Pancreas (tissue), 10 donors: ENCODE data around the gene ISCA2. TPM values are rescaled to one million over a fixed set of nuclear protein-coding genes. Genes with fewer than 3 reads are reported as not detected.

Experiments
- ATAC-seq, 4 donors: fragments of 200-7000 bp; cut with Tn5 transposase; one replicate each; pipeline versions ENCODE4 v1.8.0 to v1.9.1; 2020; ENCODE audit warnings: mild to moderate bottlenecking in 4 of 4, moderate library complexity in 4 of 4
- DNase-seq, 6 donors: peaks; one replicate each; pipeline ENCODE4 v3.0.0-alpha.2; 2020
- FAIRE-seq: peaks from 2 replicates; lab custom pipeline; 2012; peaks lifted over from hg19 to GRCh38; lab: Jason Lieb, UNC
- H3K27ac ChIP-seq, 4 donors: fragments of 200-600 bp; sonication (generic); 1 replicate in 3 of 4; 2 replicates in 1 of 4; pipeline versions ENCODE4 v1.5.0 to v1.8.0; 2020
- H3K27me3 ChIP-seq, 4 donors: fragments of 200-600 bp; one replicate each; pipeline ENCODE4 v1.8.0; 2021
- H3K36me3 ChIP-seq, 3 donors: fragments of 200-600 bp; sonication (generic) in 1 of 3; one replicate each; pipeline versions ENCODE4 v1.5.0 to v1.8.0; 2020 to 2021
- H3K4me1 ChIP-seq, 3 donors: fragments of 200-600 bp; one replicate each; pipeline ENCODE4 v1.8.0; 2021
- H3K4me3 ChIP-seq, 4 donors: fragments of 200-600 bp; sonication (generic) in 2 of 4; one replicate each; pipeline versions ENCODE4 v1.5.0 to v1.8.0; 2020 to 2021
- H3K9me3 ChIP-seq, 4 donors: fragments of 200-600 bp; one replicate each; pipeline ENCODE4 v1.8.0; 2021
- CTCF ChIP-seq, 4 donors: fragments of 200-600 bp; sonication (generic) in 3 of 4; IDR thresholded peaks; one replicate each; pipeline versions ENCODE4 v1.5.0 to v1.8.0; 2021; ENCODE audit warnings: antibody characterized with exemption in 4 of 4
- WGBS, 2 donors: extraction: QIAGEN DNeasy Blood & Tissue Kit; methylation state at CpG; one replicate each; pipeline ENCODE4 v1.1.7; 2013; 5-methylcytosine and 5-hydroxymethylcytosine counted together
- intact Hi-C, 3 donors: fragments of 100-400 bp; cut with DNase I; formaldehyde crosslinking; loops; one replicate each; pipeline versions ENCODE4 v1.11.1 to v1.14.2; 2022
- polyA plus RNA-seq, 2 donors: library from polyadenylated mRNA; stranded (reverse); fragments of 200-250 nt; gene quantifications; one replicate each; pipeline ENCODE4 v1.2.3, GENCODE V29; 2013
- total RNA-seq, 6 donors: library from RNA; stranded (reverse); fragmentation: NEBNext Ultra II Directional in 4 of 6; extraction: Animal tissue kit (Norgen Biotek cat#: 25700) in 4 of 6; gene quantifications; one replicate each; pipeline versions ENCODE4 v1.2.1 to v1.2.4, GENCODE V29; 2021 to 2023
- donor health status: healthy with polysubstance abuse.
- donor health status: DM: no; HTN: no; CAD: no; lungs with moderate emphysema.
- donor health status: DM: no; HTN: no; CAD: no.
- donor health status: control.
- donor health status: control.
- donor health status: Bipolar disorder and iron deficiency.
- donor health status: DM: yes; HTN: yes; CAD: no.
- donor health status: DM: no; HTN: no; CAD: no.
- donor health status: DM: no; HTN: no; CAD: no.
- donor health status: DM: yes; HTN: yes; CAD: no.

ISCA2 gene
- total and polyA plus RNA-seq, 8 donors: 7.7 to 23.4 (median 10.0) TPM

DNA sequence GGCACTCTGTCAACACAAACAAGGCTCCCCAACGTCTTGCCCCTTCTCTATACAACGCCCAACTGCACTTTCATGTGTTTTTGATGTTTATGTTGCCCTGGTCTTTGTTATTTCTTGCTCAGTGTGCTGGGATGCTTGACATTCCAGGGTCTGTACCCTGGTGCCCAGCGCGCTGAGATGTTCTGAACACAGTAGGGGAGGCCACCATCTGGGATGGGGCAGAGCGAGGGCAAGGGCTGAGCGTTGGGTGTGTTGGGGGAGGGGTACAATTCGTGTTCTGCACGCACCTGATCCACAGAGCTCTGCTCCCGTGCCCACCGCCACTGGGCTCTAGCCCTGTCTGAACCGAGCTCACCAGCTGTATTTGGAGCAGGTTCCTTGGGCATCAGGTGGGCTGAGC is 52.9 kb downstream of the ISCA2 start:
- 73 to 77% methylated on average over 11 of the region's 11 CpGs for WGBS, 2 donors
- no peak for DNase-seq
- Histone ChIP-seq H3K9me3 (no peaks in the 10 kb centered on the region), H3K27ac (no peak overlapping the region), H3K36me3 (no peaks in the 10 kb centered on the region), H3K4me1 (no peaks in the 10 kb centered on the region), H3K27me3 (no peaks in the 10 kb centered on the region), H3K4me3 (no peak overlapping the region)
- TF ChIP-seq CTCF (IDR thresholded peaks at IDR 0.05): no peak
- intact Hi-C loops: no loop called here
- no peak for FAIRE-seq
- no peak for ATAC-seq

Other genes with a start within 250 kb of the ISCA2 start
- gene ABCD4, start 190.8 kb upstream of the ISCA2 start, total RNA-seq: 10 to 100 TPM; 15.5 to 36.9 (median 18.3) TPM
- 10 to 100 TPM; 54.7 to 68.1 TPM for gene ABCD4, start 190.8 kb upstream of the ISCA2 start, polyA plus RNA-seq
- gene VRTN, start 145.3 kb upstream of the ISCA2 start, total RNA-seq: under 1 TPM in 2 of 6 donors, not detected in 4; 0.12 to 0.16 TPM
- under 1 TPM in 1 of 2 donors, not detected in 1; 0.05 TPM for gene VRTN, start 145.3 kb upstream of the ISCA2 start, polyA plus RNA-seq
- under 1 TPM in 2 of 6 donors, not detected in 4; 0.26 to 0.28 TPM for gene SYNDIG1L, start 67.6 kb upstream of the ISCA2 start, total RNA-seq
- gene SYNDIG1L, start 67.6 kb upstream of the ISCA2 start, polyA plus RNA-seq: 1 to 10 TPM in 1 of 2 donors, under 1 TPM in 1; 0.23 to 2.5 TPM
- gene NPC2, start 460 bp upstream of the ISCA2 start, total RNA-seq: 100 to 1,000 TPM in 2 of 6 donors, 10 to 100 TPM in 4; 33.6 to 137 (median 50.7) TPM
- gene NPC2, start 460 bp upstream of the ISCA2 start, polyA plus RNA-seq: 100 to 1,000 TPM in 1 of 2 donors, 10 to 100 TPM in 1; 58.5 to 106 TPM
- gene LTBP2, start 118.5 kb downstream of the ISCA2 start, total RNA-seq: 10 to 100 TPM in 2 of 6 donors, 1 to 10 TPM in 4; 3.3 to 18.1 (median 5.5) TPM
- gene LTBP2, start 118.5 kb downstream of the ISCA2 start, polyA plus RNA-seq: 1 to 10 TPM; 1.8 to 2.5 TPM
- gene AREL1, start 219.3 kb downstream of the ISCA2 start, total RNA-seq: 10 to 100 TPM; 11.1 to 20.9 (median 15.2) TPM
- 10 to 100 TPM in 1 of 2 donors, 1 to 10 TPM in 1; 7.6 to 10.3 TPM for gene AREL1, start 219.3 kb downstream of the ISCA2 start, polyA plus RNA-seq
- gene FCF1, start 219.4 kb downstream of the ISCA2 start, total RNA-seq: 10 to 100 TPM in 5 of 6 donors, 1 to 10 TPM in 1; 8.1 to 26.9 (median 17.2) TPM
- 10 to 100 TPM in 1 of 2 donors, 1 to 10 TPM in 1; 2.5 to 12.9 TPM for gene FCF1, start 219.4 kb downstream of the ISCA2 start, polyA plus RNA-seq